Measurements from ENCODE around the gene GYG2.
"Not testable (repeated sequence)": the region's sequence is repeated elsewhere in the genome, so short reads cannot be mapped to it uniquely, and the experiment has no call there.

GYG2 gene

DNA sequence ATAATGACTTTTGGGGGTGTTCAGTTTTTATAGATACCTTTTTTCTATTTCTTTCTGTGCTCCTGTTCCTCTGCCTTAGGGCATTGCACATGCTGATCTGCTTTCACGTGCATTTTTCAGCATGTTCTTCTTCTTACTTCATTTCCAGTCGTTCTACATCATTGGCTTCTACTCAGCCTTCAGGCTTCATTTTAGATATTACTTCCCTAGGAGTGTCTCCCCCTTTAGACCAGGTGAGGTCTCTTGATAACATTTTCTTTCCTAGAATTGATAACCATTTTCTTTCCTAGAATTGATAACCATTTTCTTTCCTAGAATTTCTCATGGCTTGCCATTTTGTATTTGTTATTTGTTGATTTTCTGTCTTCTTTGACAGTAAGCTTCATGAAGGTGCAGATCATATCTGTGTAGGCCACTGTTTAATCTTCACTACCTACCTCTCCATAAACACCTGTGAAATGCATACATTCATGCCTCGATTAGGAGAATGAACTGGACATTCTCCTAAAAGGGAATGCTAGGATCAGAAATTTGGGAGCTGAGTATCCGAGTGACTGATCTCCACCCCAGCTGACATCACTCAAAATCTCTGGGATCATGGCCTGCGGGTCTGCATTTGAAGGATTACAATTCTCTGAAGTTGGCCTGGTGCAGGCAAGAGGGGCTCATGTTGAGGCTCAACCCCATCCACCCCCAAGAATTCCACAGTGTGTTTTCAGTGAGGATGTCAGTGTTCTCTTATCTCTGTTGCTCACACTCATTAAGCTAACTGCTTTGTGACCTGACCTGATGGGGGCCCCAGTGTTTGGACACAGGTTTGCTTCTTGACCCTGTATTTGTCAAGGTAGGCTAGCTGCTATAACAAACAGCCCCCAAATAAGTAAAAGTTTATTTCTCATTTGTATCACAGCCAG, 45.7 kb downstream of the GYG2 start:
- no peak for DNase-seq

DNA sequence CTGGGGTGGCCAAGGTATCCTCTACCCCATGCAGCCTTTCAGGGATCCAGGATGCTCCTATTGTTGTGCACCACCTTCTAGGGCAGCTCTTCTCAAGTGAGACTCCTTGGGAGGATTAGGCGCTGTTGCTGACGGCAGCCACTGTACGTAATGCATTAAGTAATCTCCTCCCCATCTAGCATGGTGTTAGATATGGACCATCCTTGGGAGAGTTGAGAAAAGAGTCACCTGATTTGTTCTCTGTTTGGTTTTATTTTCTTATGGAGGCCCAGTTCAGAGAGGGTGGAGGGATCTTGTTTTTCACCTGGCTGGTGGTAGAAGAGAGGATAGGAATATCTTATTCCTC, 46.4 kb downstream of the GYG2 start:
- no peak for DNase-seq

DNA sequence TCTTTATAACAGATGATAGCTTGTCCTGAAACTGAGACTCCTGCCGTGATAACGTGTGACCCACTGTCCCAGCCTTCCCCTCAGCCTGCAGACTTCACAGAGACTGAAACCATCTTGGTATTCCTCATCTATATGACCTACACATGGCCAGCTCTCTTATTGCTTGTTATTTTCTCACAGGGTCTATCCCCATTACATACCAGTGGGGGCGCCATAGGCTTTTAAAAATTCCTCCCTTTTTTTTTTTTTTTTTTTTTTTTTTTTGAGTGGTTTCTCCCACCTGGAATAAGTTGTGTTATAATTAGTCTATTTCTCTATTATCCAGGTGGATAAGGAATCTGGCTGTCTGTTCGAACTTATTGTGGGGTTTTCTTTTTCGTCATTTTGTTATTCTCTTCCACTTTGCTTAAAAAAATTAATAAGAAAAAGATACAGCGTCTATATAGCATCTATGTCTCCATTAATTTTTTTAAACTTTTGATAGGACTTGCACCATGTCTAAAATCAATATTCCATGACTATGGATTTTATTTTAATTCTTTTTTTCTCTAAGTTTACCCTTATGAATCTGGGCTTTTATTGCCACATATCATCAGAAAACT, 47.2 kb downstream of the GYG2 start:
- no peak for DNase-seq

DNA sequence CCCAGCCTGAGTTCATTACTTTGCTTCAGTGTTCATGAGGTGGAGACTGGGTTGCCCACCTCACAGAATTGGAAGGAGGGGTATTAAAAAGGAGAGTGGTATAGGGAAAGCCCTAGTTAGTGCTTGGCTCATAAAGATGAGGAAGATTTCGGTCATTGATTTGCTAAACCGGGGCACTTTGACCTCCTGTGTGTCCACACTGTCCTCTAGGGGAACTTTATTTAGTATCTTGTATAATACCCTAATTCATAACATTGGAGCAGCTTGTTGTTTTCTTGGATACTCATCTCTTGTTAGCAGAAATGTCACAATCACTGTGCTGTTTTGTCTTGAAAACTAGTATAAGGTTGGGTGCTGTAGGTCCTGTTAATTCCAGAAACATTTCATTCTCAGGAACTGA, 49.8 kb downstream of the GYG2 start:
- DNase-seq: no peak

DNA sequence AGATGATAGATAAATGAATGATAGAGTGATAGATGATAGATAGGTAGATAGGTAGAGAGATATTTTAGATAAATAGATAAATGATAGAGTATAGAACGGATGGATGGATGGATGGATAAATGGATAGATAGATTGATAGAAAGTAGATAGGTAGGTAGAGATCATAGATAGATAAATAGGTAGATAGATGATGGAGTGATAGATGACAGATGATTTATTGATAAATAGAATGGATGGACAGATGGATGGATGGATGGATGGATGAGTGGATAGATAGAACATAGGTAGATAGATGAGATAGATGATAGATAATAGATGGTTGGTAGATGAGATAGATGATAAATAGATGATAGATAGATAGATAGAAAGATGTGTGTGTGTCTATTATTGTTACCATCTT, 50.9 kb downstream of the GYG2 start:
- DNase-seq: no peak

DNA sequence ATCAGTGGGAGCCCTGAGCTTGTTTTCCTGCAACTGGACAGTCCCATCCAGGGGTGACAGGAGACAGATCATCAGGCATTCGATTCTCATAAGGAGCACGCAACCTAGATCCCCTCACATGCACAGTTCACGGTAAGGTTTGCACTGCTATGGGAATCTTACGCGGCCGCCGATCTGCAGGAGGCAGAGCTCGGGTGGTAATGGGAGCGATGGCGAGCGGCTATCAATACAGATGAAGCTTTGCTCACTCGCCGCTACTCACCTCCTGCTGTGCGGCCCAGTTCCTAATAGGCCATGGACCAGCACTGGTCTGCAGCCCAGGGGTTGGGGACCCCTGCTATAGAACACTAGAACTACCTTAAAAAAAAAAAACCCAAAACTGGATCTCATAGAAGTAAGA, 55.0 kb downstream of the GYG2 start:
- DNase-seq: no peak

DNA sequence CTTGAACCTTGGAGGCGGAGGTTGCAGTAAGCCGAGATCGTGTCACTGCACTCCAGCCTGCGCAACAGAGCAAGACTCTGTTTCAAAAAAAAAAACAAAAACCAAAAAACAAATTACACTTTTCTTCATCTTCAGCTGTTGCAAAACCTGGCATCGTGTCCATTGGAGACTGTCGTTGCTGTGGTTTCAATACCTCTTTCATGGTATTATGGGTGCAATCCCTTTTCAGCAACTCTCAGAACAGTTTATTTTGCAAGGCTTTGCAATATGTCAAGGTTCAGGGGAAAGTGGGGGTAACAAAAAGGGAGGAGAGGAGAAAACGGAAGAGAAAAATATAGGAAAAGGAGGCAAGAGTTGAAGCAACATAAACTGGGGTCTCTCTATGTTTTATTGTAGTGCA, 59.6 kb downstream of the GYG2 start:
- DNase-seq: no peak

DNA sequence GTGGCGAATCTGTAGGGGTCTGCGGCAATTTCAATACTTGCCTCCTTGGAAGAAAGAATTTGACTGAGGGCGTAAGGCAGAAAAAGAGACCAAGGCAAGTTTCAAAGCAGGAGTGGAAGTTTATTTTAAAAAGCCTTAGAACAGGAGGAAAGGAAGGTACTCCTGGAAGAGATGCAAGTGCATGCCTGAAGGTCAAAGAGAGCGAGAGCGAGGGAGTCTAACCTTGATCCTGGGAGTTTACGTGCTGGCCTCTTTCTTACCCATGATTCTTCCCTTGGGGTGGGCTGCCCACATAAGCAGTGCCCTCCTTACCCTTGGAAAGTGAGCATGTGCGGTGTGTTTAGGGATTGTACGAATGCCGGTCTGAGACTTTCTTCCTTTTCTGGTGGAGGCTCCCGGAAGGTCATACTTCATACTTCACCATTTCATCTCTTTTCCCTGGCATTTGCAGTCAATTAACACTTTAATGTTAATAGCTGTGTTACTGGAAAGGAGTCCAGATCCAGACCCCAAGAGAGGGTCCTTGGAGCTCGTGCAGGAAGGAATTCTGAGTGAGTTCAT, 60.4 kb downstream of the GYG2 start:
- DNase-seq: no peak

DNA sequence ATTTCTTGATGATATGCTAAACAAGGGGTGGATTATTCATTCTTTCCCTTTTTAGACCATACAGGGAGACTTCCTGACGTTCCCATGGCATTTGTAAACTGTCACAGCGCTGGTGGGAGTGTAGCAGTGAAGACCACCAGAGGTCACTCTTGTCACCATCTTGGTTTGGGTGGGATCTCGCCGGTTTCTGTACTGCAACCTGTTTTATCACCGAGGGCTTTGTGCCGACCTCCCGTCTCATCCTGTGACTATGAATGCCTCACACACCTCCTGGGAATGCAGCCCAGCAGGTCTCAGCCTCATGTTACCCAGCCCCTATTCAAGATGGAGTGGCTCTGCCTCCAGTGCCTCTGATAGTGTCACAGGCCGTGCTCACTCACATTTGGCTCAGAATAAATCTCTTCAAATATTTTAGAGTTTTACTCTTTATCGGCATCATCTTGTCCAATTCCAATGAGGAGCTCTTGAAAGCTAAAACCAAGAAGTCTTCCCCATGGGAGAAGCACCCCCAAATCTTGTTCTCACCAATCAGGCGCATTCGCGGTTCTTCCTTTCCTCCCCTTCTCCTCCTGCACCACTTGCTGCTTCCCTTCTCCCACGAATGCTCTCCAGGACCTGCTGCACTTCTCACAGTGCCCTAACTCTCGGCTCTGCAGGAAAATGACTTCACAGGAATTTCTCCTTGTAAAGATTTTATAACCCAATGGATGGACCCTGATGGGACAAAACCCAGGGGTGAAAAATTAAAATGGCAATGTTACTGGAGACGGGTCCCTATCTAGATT, 61.2 kb downstream of the GYG2 start:
- DNase-seq: peak; percentile 2 to 12

DNA sequence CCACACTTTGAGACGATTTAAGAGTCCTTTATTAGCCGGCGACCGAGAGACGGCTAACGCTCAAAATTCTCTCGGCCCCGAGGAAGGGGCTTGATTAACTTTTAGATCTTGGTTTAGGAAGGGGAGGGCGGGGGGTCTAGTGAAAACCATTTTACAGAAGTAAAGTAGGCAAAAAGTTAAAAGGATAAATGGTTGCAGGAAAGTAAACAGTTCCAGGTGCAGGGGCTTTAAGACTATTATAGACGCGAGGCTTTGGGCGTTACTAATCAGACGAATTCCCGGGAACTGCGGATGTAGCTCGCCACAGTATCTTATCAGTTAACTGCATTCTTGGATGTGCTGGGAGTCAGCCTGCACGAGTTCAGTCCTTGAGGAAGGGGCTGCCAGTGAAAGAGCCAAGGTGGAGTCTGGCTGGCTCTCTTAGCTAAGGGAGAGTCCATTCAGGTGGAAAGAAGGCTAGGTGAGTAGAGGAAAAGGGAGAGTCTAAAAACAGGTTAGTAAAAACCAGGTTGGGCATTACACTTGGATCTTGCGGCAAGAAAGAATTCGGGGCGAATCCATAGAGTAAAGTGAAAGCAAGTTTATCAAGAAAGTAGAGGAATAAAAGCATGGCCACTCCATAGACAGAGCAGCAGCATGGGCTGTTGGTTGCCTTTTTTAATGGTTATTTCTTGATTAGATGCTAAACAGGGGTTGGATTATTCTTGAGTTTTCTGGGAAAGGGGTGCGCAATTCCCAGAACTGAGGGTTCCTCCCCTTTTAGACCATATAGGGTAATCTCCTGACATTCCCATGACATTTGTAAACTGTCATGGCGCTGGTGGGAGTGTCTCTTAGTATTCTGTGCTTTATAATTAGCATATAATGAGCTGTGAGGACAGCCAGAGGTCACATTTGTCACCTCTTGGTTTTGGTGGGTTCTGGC, 62.1 kb downstream of the GYG2 start:
- DNase-seq: not testable (repeated sequence)

DNA sequence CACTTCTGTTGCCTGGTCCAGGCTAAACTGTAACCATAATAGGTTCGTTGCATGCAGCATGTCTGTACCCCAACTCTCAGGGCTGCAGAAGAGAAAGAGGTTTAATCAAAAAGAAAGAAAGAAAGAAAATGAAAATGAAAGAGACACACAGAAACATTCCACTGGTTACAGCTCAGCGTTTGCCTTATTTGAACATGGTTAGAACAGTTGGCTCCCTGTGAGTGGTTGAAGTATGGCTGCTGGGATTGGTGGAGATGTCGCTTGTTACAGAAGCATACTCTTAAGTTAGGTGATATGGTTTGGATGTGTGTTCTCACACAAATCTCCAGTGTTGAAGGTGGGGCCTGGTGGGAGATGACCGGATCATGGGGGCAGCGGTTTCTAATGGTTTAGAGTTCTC, 64.1 kb downstream of the GYG2 start:
- no peak for DNase-seq

DNA sequence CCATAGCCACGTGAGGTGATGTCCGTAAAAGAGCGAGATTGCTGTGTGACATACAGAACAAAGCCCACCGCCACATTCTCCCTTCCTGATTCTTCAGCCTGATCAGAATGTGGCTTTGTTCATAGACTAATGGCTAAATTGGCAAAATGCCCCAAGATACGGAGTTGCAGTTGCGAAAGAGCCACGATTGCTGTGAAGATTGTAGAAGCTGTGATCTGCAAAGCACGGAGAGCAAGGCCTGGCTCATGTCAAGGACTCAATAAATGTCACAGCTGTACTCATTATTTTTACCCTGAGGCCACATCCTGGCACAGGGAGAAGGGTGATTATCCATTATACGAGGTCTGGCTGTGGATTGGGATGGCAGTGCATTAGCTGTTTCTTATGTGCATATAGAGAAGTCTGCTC, 66.2 kb downstream of the GYG2 start:
- no peak for DNase-seq

DNA sequence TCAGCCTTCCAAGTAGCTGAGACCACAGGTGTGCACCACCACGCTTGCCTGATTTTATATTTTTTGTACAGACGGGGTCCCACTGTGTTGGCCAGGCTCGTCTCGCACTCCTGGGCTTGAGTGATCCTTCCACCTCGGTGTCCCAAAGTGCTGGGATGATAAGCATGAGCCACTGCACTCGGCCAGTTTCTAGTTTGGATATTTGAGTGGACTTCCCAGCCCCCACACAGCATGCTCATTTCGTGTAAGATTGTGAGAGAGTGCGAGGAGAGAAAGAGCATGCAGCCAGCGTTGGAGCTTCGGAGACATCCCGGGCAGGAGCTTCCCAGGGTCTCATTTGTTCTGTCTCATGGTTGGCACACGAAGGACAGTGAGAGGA, 68.6 kb downstream of the GYG2 start:
- DNase-seq: no peak

DNA sequence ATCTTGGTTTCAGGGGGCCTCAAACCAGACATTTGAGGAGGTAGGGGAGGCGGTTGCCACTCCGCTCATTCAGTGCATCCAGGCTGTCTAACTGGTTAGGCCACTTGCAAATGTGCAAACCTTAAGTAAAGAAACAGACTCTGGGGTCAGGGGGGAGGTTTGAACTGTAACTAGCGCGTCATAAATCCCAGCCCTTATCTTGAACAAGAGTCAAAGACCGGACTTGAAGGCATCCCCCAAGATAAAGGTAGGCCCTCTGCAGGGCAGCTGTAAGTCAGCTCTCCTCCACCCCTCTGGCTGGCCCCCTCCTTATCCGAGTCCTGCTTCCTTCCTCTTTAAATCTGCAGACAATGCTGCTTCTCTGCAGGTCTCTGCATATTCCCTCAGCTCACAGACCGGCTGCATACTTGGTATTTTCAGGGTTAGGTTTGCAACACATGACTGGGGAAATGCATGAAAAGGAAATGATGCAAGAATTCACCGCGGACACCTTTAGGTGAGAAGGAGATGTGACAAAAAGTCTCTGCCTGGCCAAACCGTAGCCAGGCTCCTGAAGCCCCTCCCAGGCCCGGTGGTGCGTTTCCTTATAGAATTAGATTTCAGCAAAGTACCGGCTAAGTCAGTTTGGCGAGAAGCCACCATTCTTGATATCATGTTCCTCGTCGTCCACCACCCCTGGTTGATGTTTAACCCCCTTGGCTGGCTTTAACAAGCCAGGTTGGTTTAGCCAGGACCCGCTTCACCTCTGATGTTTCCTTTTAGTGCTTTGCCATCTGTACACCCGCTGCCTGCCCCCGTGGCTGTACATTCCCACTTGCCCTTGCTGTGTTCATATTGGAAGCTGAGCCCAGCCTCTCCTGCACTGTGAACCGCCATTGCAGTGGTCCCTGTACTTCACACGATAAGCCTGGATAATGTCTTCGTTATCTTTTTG, 69.2 kb downstream of the GYG2 start:
- peak; percentile 16 to 25 for DNase-seq

DNA sequence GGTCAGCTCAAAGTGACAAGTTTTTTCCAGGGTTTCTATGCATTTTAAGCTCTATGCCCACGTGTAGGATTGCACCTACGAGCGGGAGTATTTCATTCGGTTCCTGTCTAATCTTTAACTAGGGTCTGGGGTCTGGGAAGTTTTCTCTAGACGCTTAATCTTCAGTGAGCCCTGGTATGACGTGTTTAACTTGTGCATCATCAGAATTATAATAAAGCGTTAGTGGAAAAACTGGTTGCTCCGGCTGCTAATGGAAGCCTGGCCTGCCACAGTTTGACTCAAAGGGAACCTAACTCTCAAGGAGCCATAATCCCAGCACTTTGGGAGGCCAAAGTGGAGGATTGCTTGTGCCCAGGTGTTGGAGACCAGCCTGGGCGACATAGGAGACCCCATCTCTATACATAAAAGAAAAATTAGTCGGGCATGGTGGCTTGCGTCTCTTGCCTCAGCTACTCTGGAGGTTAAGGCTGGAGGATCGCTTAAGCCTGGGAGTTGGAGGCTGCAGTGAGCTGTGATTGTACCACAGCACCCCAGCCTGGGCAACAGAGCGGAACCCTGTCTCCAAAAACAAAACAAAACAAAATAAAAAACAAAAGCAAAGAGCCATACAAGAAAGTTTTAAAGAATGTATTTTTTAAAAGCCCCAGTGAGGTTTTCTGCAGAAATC, 70.2 kb downstream of the GYG2 start:
- DNase-seq: no peak

DNA sequence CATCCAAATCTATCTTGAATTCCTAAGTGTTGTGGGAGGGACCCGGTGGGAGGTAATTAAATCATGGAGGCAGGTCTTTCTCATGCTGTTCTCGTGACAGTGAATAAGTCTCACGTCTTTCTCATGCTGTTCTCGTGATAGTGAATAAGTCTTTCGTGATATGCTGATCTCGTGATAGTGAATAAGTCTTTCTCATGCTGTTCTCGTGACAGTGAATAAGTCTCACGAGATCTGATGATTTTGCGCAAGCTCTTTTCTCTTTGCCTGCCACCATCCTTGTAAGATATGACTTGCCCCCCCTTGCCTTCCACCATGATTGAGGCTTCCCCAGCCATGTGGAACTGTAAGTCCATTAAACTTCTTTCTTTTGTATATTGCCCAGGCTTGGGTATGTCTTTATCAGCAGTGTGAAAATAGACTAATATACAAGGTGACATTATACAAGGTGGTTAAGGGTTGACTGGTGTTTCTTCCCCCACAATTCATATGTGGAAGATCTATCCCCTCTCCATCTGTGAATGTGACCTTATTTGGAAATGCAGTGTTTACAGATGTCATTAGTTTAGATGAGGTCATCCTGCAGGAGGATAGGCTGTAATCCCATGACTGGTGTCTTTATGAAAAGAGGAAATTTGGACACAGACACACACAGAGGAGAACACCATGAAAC, 72.8 kb downstream of the GYG2 start:
- no peak for DNase-seq

DNA sequence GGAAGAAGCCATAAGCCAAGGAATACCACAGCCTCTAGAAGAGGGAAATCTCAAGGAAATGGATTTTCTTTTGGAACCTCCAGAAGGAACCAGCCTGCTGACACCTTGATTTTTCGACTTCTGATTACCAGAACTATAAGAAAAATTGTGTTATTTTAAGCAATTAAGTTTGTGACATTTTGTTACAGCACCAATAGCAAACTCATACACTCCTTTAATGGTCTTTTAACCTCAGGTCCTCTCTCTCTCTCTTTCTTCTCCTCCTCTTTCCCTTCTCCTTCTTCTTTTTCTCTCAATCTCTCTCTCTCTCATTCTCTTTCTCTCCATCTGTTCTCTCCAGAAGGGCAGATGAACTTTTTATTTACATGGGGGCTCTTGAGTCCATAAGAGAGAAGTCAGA, 74.1 kb downstream of the GYG2 start:
- no peak for DNase-seq

DNA sequence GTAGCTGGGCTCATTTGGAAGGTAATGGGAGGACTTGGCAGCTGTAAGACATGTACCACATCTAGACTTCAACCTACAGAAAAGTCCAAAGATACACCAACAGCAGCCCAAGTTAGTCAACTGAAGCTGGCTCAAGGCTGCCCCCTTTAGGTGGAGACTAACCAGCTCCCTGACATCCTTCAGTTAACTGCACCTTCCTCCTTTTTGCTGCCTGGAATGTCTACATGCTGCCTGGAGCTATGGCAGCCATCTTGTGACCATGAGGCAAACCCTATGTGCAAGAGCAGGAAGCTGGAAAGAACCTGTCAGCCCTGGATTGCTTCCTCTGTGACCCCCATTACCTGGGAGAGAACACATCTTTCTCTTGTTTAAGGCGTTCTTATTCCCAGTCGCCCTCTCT, 74.6 kb downstream of the GYG2 start:
- DNase-seq: no peak

DNA sequence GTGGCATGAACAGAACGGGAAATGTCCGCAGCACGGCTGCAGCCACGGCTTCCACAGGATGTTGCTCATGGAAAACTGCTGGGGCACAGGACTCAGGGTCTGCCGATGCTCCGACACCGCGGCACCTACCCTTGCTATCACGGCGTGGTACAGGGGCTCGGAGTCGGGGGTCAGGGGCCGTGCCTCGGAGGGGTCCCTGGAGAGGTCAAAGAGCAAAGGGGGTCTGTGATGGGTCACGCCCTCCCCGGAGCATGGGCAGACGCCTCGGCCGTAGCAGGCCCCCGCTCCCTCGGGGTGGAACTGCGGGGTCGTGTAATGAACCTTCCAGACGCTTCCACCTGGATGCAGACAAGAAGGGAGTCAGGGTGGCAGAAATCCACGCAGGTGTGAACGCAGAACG, 78.6 kb downstream of the GYG2 start:
- no peak for DNase-seq

DNA sequence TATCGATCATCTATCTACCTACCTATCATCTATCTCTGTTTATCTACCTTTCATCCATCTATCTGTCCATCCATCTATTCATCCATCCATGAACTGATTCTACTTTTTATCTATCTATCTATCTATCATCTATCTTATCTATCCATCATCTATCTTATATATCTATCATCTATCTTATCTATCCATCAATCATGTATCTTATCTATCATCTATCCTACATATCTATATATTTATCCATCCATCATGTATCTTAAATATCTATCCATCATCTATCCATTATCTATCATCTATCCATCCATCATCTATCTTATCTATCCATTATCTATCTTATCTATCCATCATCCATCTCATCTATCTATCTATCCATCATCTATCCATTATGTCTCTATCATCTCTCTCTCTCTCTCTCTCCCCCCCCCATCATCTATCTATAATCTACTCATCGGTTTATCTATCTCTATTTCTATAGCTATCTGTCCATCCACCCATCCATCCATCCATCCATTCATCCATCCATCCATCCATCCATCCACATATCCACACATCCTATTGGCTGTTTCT, 79.5 kb downstream of the GYG2 start:
- DNase-seq: no peak

Measured in CD4-positive, alpha-beta T cell treated with Interferon alpha-2 for 1 hour (primary cell).